NCI-H2196 (cell line): ENCODE data around the gene FRMPD4.

Source experiments
- DNase-seq: peaks from one replicate; lab custom pipeline; 2025; ENCODE audit not compliant: unreplicated experiment; lab: John Stamatoyannopoulos, UW

Gene FRMPD4

GRCh38 chrX:12423346-12423745 is 285.1 kb downstream of the FRMPD4 start:
- DNase-seq: no peak

- DNase-seq: no peak
Measured at GRCh38 chrX:12425496-12425895, 287.2 kb downstream of the FRMPD4 start.

- DNase-seq: no peak
Measured at GRCh38 chrX:12426420-12426819, 288.1 kb downstream of the FRMPD4 start.

- no peak for DNase-seq
Measured at GRCh38 chrX:12434493-12434892, 296.2 kb downstream of the FRMPD4 start.

GRCh38 chrX:12439416-12439815 is 301.1 kb downstream of the FRMPD4 start:
- no peak for DNase-seq

- DNase-seq: no peak
Measured at GRCh38 chrX:12440246-12440645, 302.0 kb downstream of the FRMPD4 start.

GRCh38 chrX:12441381-12442128 is 303.3 kb downstream of the FRMPD4 start:
- DNase-seq: no peak

- no peak for DNase-seq
Measured at GRCh38 chrX:12443534-12444098, 305.3 kb downstream of the FRMPD4 start.

- no peak for DNase-seq
Measured at GRCh38 chrX:12446342-12447075, 308.2 kb downstream of the FRMPD4 start.

- no peak for DNase-seq
Measured at GRCh38 chrX:12447448-12448064, 309.3 kb downstream of the FRMPD4 start.

- no peak for DNase-seq
Measured at GRCh38 chrX:12452268-12452667, 314.0 kb downstream of the FRMPD4 start.

GRCh38 chrX:12460929-12461328 is 322.7 kb downstream of the FRMPD4 start:
- no peak for DNase-seq

- DNase-seq: no peak
Measured at GRCh38 chrX:12463052-12463451, 324.8 kb downstream of the FRMPD4 start.

- DNase-seq: no peak
Measured at GRCh38 chrX:12463873-12464272, 325.6 kb downstream of the FRMPD4 start.

- no peak for DNase-seq
Measured at GRCh38 chrX:12467321-12467720, 329.0 kb downstream of the FRMPD4 start.

GRCh38 chrX:12469296-12469695 is 331.0 kb downstream of the FRMPD4 start:
- DNase-seq: no peak

- no peak for DNase-seq
Measured at GRCh38 chrX:12471061-12471460, 332.8 kb downstream of the FRMPD4 start.

GRCh38 chrX:12480956-12481355 is 342.7 kb downstream of the FRMPD4 start:
- no peak for DNase-seq

- no peak for DNase-seq
Measured at GRCh38 chrX:12488220-12488619, 349.9 kb downstream of the FRMPD4 start.

GRCh38 chrX:12488771-12489170 is 350.5 kb downstream of the FRMPD4 start:
- DNase-seq: no peak

GRCh38 chrX:12489341-12489740 is 351.1 kb downstream of the FRMPD4 start:
- DNase-seq: no peak
